ENCODE measurements around the gene SBNO2. TPM values are rescaled to one million over a fixed set of nuclear protein-coding genes. Genes with fewer than 3 reads are reported as not detected.
"Not testable (repeated sequence)": the region's sequence is repeated elsewhere in the genome, so short reads cannot be mapped to it uniquely, and the experiment has no call there.

The SBNO2 gene
- total RNA-seq, 1 experiment from 2014 or later = 22.7 TPM

DNA sequence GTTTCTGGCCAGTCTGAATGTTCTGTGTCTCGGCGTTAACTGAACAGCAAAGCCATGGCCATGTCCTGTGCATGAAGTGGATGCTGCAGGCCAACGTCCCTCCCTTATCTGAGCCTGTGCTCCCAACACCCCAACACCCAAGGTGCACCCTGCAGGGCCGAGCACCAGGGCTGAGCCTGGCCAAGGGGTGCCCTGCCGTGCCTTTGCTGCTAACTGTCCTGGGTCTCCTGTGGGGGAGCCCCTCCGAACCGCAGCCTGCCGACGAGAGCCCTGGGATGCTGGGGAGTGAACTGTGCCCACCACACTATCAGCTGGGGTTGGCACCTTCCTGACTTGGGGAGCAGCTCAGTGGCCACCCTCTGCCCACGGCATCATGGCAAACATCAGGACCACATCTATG is 52.7 kb downstream of the SBNO2 start:
- peaks cover 46% of the 10 kb centered on the region for H3K36me3 ChIP-seq
- no peaks in the 10 kb centered on the region for H3K9me3 ChIP-seq
- DNase-seq = no peak
- no peaks in the 10 kb centered on the region for H3K27me3 ChIP-seq
- no peak overlapping the region for H3K4me3 ChIP-seq

DNA sequence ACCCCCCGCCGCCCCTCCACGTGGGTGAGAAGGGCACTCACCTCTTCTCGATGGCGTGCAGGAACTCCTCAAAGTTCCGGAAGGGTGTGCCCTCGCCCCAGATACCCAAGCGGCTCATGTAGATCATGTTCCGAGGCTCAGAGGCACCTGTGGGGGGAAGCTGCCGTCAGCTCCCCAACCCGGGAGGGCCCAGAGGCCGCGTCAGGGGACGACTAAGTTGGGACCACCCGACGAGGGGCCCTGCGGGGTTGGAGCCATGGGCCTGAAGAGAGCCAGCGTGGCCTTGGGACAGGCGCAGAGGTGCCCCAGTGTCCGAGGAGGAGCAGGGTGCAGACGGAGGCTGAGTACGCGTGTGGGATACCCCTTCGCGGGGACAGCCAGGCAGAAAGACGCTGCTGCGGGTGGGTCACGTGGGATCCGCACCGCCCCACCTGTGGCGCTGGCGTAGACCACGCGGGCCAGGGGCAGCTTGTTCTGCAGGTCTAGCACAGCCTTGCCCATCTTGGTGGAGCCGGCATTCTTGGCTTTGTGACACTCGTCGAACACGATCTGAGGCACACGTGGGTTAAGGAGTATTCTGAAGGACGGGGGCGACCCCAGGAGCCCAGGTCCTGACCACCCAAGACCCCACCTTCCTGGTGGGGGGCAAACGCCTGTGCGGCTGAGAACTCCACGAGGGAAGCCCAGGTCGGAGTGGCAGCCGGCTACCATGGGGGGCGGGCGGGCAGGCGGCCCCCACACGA is 54.4 kb downstream of the SBNO2 start:
- no peaks in the 10 kb centered on the region for H3K27me3 ChIP-seq
- H3K4me3 ChIP-seq = no peak overlapping the region
- no peaks in the 10 kb centered on the region for H3K9me3 ChIP-seq
- DNase-seq = no peak
- H3K36me3 ChIP-seq = peaks cover 43% of the 10 kb centered on the region

DNA sequence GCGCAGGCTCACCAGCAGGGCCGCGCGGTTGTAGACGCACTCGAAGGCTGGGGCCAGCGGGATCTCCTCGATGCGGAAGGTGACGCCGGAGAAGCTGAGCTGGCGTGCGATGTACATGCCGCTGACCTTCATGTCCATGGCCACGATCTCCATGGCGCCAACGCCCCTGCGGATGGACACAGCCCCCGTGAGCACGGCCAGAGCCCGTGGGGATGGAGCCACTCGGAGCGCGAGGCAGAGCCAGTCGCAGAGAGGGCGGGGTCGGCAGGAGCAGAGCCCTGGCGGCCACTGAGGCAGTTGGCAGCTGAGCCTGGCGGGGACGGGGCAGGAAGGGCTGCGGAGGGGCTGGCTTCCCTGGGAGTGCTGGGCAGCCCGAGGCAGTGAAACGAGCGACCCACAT is 55.1 kb downstream of the SBNO2 start:
- H3K27me3 ChIP-seq = no peaks in the 10 kb centered on the region
- H3K9me3 ChIP-seq = no peaks in the 10 kb centered on the region
- H3K4me3 ChIP-seq = no peak overlapping the region
- DNase-seq = no peak
- peaks cover 40% of the 10 kb centered on the region for H3K36me3 ChIP-seq

DNA sequence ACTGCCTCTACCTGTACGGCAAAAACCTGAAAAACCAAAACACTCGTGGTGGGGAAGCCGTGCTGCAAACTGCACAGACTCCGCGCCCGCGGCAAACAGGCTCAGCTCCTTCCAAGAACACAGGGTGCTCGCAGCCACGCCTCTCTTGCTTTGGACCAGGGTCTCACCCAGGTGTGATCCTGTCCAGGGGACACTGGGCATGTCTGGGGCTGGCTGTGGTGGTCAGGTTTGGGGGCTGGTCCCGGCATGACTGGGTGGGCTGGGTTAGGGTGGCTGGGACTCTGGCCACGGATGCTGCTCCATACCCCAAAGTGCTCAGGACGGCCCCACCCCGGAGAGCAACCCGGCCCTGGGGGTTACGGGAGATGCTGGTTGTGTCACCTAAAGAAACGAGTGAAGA is 56.4 kb downstream of the SBNO2 start:
- H3K27me3 ChIP-seq = no peaks in the 10 kb centered on the region
- peaks cover 41% of the 10 kb centered on the region for H3K36me3 ChIP-seq

DNA sequence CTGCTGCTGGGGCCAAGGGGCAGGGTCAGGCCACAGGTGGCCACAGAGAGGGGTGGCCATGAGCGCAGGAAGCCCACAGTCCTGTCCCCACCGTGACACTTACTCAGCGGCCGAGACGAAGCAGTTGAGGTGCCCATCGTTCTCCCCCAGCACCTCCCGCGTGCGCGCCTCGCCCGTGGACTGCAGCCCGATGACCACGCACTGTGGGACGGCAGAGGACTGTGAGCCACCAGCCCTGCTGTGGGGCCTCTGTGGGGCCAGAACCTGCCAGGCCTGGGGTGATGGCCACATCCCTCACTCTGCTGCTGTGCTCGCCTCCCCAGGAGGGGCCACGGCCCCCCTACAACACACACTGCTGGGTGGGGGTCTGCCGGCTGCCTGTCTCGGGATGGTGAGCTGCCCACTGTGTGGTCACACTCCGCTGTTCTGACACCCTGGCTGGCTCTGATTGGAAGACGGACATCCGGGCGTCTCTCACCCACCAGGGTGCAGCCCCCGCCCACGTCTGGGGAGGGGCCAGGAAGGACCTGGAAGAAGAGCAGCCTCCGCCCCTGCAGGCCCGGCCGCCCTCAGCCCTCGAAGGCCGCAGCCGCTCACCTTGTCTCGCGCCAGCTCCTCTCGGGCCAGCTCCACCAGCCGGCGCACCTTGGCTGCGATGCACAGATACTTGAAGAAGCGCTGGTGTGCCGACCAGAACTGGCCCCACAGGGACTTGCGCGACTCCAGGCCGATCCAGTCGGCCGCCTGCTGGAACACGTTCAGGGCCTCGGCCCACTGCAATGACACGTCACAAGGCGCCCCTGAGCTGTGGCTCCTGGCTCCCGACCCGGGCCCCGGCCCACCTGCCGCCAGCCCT is 57.1 kb downstream of the SBNO2 start:
- no peak for DNase-seq
- H3K4me3 ChIP-seq = no peak overlapping the region
- peaks cover 39% of the 10 kb centered on the region for H3K36me3 ChIP-seq
- H3K9me3 ChIP-seq = no peaks in the 10 kb centered on the region
- no peaks in the 10 kb centered on the region for H3K27me3 ChIP-seq

More for the DNA sequence above, 56.4 kb downstream of the SBNO2 start:
- Histone ChIP-seq H3K9me3 (no peaks in the 10 kb centered on the region), H3K4me3 (no peak overlapping the region)
- DNase-seq = no peak

DNA sequence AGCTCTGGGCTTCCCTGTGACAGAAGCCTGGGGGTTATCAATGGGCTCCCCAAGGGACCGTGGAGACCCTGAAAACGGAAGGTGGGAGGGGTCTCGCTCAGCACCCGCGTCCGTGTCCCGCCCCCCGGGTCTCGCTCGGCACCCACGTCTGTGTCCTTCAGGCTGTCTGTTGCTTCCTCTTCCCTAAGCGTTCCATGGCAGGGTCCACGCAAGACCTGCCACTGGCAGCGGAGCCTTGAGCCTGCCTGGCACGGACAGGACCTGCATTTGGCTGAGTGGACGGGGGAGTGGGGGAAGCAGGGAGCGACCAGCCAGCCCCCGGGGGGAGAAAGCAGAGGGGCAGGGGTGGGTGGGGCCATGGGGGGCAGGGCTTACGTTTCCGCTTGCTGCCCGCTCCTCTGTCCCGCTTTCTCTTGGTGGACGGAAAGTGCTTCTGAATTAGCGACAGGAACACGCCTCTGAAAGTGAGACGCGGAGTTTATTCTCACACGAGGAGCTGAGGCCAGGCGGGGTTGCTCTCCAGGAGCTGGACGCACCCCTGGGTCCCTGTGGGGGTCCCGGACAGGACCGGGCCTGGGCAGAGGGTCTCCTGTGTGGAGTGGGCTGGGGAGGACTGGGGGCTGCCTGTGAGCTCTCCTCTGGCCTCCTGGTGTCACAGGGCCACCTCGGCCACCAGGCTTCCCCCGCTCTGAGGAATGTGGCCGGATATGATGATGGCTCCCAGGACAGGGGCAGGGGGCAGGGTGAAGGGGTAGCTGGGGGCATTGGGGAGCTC is 58.2 kb downstream of the SBNO2 start:
- DNase-seq = no peak
- peaks cover 37% of the 10 kb centered on the region for H3K36me3 ChIP-seq

DNA sequence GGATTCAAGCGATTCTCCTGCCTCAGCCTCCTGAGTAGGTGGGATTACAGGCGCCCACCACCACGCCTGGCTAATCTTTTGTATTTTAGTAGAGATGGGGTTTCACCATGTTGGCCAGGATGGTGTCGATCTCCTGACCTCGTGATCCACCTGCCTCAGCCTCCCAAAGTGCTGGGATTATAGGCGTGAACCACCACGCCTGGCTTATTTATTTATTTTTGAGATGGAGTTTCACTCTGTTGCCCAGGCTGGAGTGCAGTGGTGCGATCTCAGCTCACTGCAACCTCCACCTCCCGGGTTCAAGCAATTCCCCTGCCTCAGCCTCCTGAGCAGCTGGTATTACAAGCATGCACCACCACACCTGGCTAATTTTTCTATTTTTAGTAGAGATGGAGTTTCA is 59.3 kb downstream of the SBNO2 start:
- H3K27me3 ChIP-seq, H3K4me3 ChIP-seq, H3K9me3 ChIP-seq, DNase-seq: not testable (repeated sequence)
- peaks cover 31% of the 10 kb centered on the region for H3K36me3 ChIP-seq

More for the DNA sequence above, 58.2 kb downstream of the SBNO2 start:
- H3K9me3 ChIP-seq = no peaks in the 10 kb centered on the region
- no peak overlapping the region for H3K4me3 ChIP-seq
- no peaks in the 10 kb centered on the region for H3K27me3 ChIP-seq

DNA sequence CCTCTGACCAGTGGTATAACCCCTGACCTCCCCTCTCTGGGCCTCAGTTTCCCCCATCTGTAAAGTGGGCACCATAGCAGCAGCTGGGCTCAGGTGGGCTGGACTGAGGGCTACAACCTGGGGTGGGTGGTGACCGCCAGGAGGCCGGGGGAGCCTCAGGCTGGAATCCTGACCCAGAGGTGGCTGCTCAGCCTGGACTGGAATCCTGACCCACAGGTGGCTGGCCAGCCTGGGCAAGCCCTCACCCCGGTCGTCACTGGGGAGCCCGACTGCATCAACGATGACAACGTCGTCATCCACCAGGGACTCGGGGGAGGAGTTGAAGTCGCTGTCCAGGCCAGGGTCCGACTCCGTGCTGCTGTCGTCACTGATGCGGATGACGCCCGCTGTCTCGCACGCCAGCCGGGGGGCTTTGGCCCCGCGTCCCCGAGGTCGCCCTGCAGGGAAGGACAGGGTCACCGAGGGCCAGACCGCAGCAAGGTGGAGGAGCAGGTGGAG is 60.0 kb downstream of the SBNO2 start:
- H3K9me3 ChIP-seq = no peaks in the 10 kb centered on the region
- DNase-seq = no peak
- H3K4me3 ChIP-seq = no peak overlapping the region
- no peaks in the 10 kb centered on the region for H3K27me3 ChIP-seq
- peaks cover 27% of the 10 kb centered on the region for H3K36me3 ChIP-seq

DNA sequence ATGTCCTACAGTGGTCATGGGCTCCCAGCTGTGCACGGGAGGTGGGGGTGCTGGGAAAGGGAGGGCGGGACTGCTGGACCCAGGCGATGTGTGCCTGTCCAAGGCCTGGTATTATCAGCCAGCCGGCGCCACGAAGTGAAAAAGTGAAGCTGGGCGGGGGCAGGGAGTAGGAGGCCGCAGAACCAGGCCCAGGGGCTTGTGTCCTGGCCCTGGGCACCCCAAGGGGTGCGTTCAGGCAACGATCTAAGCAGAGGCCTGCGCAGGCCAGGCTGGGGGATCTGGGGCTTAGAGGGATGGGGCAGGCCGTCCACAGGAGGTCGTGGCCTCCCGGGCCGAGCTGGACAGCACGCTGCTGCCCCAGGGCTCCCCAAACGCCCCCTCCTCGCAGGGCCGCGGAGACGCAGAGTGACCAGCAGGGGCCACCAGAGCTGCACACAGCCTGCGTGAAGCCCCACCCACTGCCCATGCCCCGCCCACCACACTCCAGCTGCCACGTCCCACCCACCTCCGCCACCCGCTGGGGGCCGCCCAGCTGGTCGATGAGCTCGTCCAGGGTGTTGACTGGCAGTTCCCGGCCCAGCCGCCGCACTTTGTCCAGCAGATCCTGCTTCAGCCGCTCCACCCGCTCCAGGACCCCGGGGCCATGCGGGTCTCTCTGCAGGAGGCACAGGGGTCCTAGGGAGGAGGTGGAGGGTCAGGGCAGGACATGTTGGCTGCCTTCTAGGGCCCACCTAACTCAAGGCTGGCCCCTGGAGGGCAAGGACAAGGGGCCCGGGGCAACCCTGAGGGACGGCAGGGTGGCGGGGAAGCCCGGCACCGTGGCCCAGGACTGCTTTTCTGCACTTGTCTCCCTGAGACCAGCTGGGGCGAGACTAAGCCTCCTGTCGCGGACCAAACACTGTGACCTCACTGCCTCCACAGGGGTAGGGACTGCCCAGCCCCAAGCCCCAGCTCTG is 60.8 kb downstream of the SBNO2 start:
- Histone ChIP-seq H3K27me3 (no peaks in the 10 kb centered on the region), H3K9me3 (no peaks in the 10 kb centered on the region), H3K36me3 (peaks cover 26% of the 10 kb centered on the region), H3K4me3 (no peak overlapping the region)
- peak; percentile 69 for DNase-seq

DNA sequence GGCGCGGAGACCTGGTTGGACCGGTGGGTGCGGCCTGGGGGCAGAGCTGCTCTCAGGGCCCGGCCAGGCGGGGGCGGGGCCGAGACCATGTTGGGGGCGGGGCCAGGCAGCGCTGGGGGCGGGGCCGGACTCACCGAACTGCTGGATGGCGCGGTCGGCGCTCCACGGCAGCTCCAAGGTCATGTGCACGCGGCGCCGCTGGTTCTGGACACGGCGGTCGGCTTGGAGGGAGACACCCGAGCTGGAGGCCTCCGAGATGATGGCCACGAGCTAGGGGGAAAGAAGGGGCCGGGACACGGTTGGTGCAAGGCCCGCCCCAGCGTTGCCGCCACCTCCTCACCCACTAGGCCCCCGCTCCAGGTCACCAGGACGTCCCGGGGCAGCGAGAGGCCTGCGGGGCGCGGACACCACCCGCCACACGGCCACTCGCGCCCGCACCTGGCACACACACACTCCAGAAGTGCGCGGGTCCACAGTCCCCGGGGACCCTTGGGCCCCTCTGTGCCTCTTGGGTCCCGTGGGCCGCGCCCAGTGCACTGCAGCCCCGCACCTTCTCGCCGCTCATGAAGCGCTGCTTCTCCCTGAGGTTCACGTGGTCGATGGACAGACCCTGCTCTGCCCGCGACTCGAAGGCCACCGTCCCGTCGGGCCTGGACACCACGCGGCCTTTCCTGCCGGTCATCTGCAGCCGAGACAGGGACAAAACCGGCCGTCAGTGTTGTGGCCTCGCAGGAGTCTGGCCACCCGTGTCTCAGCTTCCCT is 61.6 kb downstream of the SBNO2 start:
- no peak for DNase-seq
- Histone ChIP-seq H3K27me3 (no peaks in the 10 kb centered on the region), H3K36me3 (peaks cover 26% of the 10 kb centered on the region), H3K9me3 (no peaks in the 10 kb centered on the region), H3K4me3 (no peak overlapping the region)

DNA sequence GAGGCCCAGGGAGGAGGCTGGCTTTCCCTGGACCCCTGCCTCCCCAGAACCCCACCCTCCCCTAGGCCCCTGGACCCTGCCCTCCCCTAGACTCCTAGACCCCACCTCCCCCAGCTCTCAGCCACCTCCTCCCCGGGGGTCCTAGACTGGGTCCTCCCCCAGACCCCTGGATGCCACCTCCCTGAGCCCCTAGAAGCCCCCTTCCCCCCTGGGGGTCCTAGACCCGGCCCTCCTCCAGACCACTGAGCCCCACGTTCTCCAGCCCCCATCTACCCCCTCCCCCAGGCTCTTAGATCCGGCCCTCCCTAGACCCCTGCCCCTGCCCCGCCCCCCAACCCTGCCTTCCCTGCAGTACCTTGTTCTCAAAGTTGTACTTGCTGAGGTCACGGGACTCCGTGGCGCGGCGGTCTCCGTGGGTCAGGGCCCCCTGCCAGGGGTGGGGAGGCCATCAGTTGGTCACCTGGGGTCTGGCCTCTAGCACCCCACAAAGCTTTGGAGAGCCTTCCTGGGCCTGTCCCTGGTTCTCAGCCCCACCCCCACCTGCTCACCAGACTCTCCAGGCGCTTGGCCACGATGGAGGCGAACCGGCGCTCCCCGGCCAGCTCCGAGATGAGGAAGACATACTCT is 62.3 kb downstream of the SBNO2 start:
- Histone ChIP-seq H3K27me3 (no peaks in the 10 kb centered on the region), H3K36me3 (peaks cover 20% of the 10 kb centered on the region)
- no peak for DNase-seq

DNA sequence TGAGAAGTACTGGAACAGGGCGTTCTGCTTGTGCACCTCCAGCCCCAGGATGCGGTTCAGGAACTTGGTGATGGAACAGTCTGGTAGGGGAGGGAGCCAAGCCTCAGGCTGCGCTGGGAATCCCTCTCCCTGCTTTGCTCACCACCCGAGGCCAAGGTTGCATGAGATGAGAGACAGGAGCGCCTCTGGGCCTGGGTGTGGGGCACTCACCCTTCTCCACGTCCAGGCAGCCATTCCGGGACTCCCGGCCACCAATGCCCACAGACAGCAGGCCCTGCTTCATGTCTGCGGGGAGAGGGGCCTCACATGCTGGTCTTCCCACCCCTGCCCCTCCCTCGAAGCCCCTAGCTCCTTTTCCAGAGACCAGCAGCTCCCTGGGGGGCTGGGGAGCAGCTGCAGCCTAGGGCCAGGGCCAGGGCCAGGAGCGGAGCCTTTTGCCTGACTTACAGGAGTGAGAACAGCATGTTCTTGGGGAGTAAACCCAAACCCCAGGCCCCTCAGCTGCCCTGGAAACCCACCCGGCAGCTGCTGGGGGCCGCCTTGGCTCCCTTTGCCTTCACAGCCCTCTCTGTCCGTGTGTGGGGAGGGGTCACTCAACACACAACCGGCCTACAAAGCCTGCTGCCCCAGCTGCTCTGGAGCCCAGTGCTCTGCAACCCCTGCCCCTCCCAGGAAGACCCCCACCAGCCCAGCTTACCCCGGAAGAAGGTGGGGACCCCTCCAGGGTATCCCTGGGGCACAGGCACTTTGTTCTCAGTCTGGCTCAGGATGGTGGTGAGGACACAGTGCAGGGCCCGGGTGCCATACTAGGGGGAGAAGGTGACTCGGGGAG is 63.0 kb downstream of the SBNO2 start:
- peaks cover 22% of the 10 kb centered on the region for H3K36me3 ChIP-seq
- H3K9me3 ChIP-seq = no peaks in the 10 kb centered on the region
- no peak overlapping the region for H3K4me3 ChIP-seq
- peak; percentile 33 for DNase-seq
- H3K27me3 ChIP-seq = no peaks in the 10 kb centered on the region

More for the DNA sequence above, 62.3 kb downstream of the SBNO2 start:
- Histone ChIP-seq H3K9me3 (no peaks in the 10 kb centered on the region), H3K4me3 (no peak overlapping the region)

DNA sequence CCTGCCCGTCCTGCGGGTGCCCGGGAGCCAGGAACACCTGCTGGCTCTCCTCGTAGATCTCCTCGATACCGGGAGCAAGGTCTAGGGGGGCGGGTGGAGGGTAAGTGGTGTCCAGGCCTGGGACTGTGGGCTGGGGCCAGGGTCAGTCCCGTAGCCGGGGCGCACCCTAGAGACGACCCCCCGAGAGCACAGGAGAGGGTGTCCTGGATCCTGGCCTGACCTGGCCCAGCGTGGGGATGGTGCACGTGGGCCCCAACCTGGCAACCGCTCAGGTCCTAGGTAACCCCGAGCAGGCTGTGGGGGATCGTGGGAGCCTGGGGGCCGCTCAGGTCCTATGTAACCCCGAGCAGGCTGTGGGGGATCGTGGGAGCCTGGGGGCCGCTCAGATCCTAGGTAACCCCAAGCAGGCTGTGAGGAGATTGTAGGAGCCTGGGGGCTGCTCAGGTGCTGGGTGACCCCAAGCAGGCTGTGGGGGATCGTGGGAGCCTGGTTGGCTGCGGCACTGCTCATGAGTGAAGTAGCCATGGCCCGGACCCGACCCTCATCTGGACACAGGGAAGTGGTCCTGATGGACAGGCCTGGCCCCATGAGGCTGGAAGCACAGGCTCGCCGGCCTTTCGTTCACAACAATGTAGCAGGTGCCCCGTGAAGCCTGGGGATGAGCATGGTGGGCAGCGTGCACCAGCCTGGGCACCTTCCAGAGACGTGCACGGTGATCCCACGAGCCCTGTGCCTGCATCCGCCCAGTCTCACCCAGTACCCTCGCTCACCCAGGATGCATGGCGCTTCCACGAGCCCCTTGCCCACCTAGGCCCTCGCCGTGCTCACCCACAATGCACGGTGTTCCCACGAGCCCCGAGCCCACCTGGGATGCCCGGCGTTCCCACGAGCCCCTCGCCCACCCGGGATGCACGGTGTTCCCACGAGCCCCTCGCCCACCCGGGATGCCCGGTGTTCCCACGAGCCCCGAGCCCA is 64.1 kb downstream of the SBNO2 start:
- no peaks in the 10 kb centered on the region for H3K9me3 ChIP-seq
- H3K36me3 ChIP-seq = peaks cover 22% of the 10 kb centered on the region
- DNase-seq = no peak
- H3K4me3 ChIP-seq = no peak overlapping the region
- no peaks in the 10 kb centered on the region for H3K27me3 ChIP-seq

Data from MG63 (cell line).